IPS-NIHi11 (cell line): Measurements from ENCODE around the gene RAPGEF5.

Experiments used
- DNase-seq: peaks from one replicate; pipeline ENCODE4 v3.0.0; 2012; ENCODE audit warnings: mixed read lengths, low spot score

Gene RAPGEF5

DNA sequence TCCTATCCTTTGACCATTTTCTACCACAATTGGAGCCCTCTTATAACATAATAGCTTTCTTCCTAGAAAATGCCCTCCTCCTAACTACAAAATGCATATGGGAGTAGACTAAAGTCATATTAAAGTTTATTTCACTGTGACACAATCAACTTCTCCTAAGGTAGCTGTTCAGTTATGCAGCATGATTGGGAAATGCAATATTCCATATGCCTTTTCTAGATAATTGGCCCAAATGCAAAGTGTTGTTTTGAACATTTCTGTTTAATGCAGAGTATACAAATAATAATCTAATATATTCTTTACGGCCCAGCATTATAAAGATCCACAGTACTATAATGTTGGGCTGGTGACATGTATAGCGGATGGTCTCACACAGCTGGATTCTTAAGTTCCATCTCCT is 205.1 kb downstream of the RAPGEF5 start:
- DNase-seq = no peak

- no peak for DNase-seq
Measured at GRCh38 chr7:22150221-22150620, 206.7 kb downstream of the RAPGEF5 start.

DNA sequence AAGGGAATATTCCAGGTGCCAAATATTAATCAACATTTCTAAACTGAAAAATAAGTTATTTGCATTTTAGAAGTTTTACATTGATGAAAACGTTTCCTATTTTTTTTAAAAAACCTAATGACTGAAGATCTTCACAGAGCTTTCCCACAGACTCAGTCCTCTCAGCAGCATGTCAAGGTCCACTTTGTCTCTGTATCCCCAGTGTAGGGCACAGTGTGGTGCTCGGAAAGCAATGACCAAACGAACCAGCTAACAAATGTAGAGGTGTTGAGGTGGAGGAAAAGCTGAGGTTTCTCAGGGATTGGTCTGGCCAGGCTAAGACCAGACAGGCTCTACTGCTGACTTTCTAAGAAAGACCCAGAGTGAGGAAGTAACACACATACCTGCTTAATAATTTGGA is 209.1 kb downstream of the RAPGEF5 start:
- DNase-seq = no peak

DNA sequence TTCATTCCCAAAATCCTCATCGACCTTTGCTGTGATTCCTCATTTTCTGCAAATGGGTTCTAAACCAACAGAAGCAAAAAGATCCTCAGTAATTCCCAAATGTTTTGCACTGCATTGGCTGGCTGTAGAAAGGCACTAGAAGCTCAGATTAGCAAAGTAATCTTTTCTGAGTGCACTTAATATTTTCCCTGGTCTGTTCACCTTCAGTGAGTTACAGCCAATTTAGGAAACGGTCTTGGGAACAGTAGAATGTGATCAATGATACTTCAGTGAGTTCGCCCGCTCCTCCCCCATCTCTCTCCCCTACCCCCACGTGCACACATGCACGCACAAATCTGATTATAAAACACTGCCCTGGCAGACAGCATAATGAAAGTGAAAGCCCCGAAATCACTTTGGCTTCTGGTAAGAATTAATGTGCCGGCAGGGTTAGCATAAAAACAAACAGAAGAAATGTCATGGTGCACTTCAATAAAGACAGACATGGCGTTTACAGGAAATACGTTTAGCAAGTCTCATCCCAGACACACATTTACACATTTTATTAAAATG is 209.9 kb downstream of the RAPGEF5 start:
- no peak for DNase-seq

GRCh38 chr7:22144950-22145349 is 212.0 kb downstream of the RAPGEF5 start:
- no peak for DNase-seq

GRCh38 chr7:22143491-22143890 is 213.5 kb downstream of the RAPGEF5 start:
- DNase-seq = no peak

- DNase-seq = no peak
Measured at GRCh38 chr7:22142572-22142971, 214.4 kb downstream of the RAPGEF5 start.

GRCh38 chr7:22141355-22141754 is 215.6 kb downstream of the RAPGEF5 start:
- DNase-seq = no peak

DNA sequence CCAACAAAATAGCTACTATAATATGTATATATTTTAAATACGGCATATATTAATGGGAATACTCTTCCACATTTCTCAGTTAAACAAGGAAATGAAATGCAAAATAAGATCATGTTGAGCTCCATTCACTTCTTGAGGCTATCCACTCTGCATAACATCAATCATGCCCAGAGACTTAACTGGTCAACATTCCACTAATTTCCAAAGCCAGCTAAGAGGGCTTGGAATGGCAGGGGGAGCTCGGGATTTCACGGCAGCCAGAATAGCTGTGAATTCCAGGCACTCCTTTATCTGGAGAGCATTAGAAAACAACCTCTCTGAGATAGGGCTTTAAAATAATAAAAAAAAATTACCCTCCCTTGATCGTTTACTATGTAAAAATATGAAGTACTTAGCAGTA is 216.4 kb downstream of the RAPGEF5 start:
- DNase-seq = peak; percentile 20

DNA sequence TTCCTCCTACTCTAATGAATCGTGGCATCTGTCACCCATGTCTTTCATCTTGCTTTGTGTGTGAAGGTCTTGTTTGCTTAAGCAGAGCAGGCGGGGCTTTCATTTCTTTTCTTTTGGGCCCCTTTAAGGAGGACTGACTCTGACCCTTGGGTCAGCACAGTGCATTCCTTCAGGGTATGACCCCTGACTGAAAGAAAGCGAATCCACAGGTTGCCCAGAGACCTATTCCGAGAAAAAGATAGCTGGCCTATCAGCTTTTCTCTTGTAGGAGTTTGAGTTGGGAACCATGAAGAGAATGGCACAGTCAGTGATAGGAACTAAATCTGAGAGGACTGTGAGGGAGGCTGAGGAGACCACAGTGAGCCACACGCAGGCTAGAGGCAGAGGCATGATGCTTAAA is 218.1 kb downstream of the RAPGEF5 start:
- no peak for DNase-seq

- DNase-seq = no peak
Measured at GRCh38 chr7:22138106-22138505, 218.8 kb downstream of the RAPGEF5 start.

GRCh38 chr7:22137466-22137865 is 219.5 kb downstream of the RAPGEF5 start:
- DNase-seq = no peak

- no peak for DNase-seq
Measured at GRCh38 chr7:22137026-22137425, 219.9 kb downstream of the RAPGEF5 start.

DNA sequence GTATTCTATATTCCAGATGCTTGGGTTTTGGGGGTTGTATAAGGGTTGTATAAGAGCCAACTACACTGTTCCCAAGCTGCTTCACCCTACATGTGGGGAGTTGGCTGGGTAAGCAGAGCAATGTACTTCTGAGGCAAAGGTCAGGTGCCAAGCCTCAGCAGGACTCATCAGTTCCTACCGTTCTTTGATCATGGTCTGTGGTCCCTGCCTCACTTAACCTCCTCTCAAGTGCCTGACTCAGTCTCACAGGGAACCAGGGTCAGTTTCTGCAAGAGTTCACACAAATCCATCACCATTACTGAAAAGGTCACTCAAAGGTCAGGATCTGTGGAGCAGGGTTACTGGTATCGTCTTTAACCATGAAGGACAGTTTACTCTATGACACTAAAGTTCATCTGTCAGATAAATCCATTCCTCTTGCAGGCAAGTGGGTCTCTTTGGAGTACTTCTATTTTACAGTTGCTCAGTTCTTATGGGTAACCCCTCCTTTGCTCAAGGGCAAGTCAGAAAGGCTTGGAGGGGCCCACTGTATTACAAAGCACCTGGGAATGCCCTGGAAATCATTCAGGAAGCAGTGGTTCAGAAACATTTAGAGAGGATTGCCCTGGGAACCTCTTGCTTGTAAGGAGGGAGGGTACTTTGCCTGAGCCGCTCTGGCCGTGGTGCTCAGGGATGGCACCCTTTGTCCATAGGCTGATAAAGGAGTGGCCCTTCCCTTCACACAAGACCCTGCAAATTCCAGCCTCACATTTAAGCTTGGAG is 227.0 kb downstream of the RAPGEF5 start:
- DNase-seq = no peak

DNA sequence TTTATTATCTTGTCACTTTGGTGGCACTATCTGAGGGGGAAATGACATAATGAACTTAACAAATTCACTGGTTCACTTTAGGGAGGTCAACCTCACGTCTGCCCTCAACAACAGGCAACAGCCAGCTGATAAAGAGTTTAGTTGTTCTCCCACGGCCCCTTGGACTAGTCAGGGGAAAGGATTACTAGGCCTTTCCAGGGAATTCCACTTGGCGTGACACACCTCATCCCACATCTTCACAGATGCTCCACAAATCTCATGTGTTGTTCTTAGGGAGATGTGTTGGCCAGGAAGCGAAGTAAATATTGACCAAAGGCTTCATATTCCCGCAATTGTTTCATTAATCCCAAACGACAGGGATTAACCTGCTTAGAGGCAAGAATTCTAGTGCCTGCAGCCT is 227.8 kb downstream of the RAPGEF5 start:
- DNase-seq = no peak

GRCh38 chr7:22128528-22128920 is 228.4 kb downstream of the RAPGEF5 start:
- DNase-seq = no peak

DNA sequence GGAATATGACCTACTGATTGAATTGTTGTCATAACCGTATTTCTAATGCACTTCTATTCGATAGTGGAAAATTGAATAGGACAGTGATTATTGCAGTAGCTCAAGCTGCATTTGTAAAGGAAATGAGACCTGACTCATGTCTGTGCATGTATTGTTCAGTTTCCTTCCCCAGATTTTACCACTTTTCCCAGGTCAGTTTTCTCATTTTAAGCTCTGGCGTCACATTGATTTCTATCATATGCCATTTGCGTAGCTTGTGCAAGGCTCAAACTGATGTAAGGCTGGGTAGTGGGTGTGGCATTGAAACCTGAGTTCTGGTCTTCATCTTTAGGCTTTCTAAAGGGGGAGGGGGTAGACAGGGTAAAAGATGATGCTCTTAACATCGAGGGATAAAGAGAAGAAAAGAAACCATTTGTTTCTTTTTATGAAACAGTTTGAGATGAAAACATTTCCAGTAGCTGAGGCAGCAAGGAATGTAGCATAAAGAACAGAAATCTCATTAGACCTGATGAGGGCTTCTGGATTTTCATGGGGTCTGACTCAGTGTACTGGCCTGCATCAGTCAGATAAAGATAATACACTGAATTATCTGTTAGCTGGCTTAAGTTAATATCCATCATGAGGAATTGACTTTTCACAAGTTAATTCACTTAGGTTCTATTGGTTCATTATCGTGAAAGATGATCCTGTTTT is 229.0 kb downstream of the RAPGEF5 start:
- no peak for DNase-seq

DNA sequence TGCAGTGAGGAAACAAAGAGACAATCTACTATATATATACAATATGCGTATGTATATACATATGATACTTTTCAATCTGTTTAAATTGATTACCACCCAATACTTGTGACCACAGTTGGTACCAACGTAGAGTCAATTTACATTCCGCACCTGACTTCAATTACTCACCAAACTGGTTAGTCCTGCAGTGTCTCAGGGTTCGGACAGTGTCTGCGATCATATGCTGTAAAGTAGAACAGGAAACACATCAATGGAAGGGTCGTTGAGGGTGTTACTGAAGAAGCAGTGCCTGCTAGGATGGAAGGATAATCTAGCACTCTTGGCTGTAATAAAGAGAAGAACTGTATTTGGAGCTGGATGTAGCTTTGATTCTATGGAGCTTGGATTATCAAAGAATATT is 231.5 kb downstream of the RAPGEF5 start:
- no peak for DNase-seq

GRCh38 chr7:22124941-22125340 is 232.0 kb downstream of the RAPGEF5 start:
- DNase-seq = no peak

- DNase-seq = no peak
Measured at GRCh38 chr7:22123139-22123538, 233.8 kb downstream of the RAPGEF5 start.

- DNase-seq = no peak
Measured at GRCh38 chr7:22121702-22122474, 235.1 kb downstream of the RAPGEF5 start.

GRCh38 chr7:22120391-22121053 is 236.4 kb downstream of the RAPGEF5 start:
- DNase-seq = no peak
